Fibroblast of upper back skin (primary cell): ENCODE results near the gene CHMP4B.
"Not testable (repeated sequence)": the region's sequence is repeated elsewhere in the genome, so short reads cannot be mapped to it uniquely, and the experiment has no call there.

ENCODE experiments used
- DNase-seq: peaks from one replicate; pipeline ENCODE4 v3.0.0-alpha.2; 2013

CHMP4B gene

GRCh38 chr20:33790566-33790965 is 20.6 kb upstream of the CHMP4B start:
- no peak for DNase-seq

GRCh38 chr20:33791021-33791420 is 20.1 kb upstream of the CHMP4B start:
- DNase-seq = no peak

DNA sequence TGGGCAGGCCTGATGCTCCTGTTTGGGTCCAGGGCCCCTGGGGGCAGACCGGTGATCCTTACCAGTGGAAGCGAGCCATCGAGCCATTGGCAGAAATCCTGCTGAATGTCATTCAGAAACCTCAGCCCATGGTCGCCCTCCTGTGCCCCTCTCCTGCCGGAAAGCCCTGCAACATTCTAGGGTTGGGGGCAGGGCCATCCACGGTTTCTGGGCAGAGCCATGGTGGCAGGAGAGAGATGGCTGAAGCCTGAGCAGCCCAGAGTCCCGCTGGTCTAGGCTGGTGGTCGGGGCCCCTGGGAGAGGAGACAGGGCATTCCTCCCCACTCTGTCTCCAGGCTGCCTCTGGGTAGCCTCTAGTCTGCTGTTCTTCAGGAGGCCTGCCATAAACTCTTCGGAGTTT is 19.6 kb upstream of the CHMP4B start:
- no peak for DNase-seq

GRCh38 chr20:33791959-33792597 is 19.1 kb upstream of the CHMP4B start:
- peak; percentile 32 for DNase-seq

DNA sequence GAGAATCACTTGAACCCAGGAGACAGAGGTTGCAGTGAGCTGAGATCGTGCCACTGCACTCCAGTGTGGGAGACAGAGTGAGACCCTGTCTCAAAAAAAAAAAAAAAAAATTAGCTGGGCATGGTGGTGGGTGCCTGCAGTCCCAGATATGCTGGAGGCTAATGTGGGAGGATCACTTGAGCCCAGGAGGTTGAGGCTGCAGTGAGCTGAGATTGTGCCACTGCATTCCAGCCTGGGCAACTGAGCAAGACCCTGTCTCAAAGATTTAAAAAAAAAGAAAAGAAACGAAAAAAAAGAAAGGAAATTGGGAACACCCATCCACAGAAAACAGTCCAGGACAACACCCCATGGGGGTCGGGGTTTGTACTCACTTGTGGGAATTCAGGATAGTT is 18.6 kb upstream of the CHMP4B start:
- DNase-seq = not testable (repeated sequence)

- peak; percentile 48 for DNase-seq
These were observed 17.9 kb upstream of the CHMP4B start for GRCh38 chr20:33793011-33793931.

GRCh38 chr20:33796263-33796906 is 14.8 kb upstream of the CHMP4B start:
- no peak for DNase-seq

DNA sequence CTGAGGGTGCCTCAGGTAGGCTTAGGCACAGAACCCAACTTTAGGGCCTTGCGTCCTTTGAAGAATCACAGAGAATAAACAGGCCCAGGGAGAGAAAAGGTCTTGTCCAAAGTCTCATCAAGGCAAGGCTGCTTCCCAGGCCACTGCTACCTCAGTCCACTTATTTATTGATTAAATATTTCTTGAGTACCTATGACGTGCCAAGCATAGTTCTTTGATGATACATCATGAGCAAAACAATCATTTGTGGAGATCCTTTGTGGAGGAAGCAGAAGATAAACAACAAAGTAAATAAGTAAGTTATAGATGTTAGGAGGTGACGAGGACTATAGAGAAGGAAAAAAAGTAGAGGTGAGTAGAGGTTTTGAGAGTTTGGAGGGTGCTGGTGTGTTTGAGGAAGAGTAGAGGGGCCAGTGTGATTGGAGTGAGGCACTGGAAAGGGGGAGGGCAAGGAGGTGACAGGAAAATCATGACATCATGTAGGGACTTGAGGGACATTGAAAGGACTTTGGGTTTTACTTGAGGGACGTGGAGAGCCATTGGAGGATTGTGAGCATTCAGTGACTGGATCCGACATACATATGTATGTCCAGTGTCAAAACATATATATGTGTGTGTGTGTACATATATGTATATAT is 14.1 kb upstream of the CHMP4B start:
- DNase-seq = no peak

- no peak for DNase-seq
These were observed 12.7 kb upstream of the CHMP4B start for GRCh38 chr20:33798444-33798843.

DNA sequence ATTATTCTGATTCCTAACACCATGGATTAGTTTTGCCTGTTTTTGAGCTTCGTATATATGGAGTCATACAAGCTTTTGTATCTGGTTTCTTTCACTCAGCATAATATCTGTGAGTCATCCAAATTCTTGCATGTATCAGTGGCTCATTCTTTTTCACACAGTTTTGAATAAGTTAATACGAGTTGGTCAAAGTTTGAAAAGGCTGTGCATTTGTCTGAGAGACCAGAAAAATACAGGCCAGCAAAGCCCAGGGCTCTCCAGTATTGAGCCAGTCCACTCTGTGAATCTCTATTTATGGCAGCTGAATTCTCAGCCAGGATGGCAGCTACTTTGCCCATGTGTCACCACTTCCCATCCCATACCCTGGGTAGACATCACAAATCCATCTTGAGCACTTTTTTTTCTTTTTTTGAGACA is 7.2 kb upstream of the CHMP4B start:
- peak; percentile 78 for DNase-seq

DNA sequence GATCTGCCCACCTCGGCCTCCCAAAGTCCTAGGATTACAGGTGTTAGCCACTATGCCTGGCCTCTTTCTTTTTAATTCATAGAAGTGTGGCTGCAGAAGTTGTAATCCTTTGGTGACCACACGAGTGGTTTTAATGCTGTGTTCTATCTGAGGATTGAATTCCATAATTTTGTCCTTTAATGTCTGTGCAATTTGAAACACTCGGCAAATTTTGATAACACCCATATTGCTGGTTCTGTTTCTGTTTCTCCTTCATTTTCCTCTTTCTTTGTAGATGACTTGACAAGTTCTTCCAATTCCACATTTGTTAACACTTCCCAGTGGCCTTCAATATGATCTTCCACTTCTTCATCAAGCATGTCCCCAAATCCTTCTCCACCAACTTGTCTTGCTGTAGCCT is 2.8 kb upstream of the CHMP4B start:
- DNase-seq = no peak

DNA sequence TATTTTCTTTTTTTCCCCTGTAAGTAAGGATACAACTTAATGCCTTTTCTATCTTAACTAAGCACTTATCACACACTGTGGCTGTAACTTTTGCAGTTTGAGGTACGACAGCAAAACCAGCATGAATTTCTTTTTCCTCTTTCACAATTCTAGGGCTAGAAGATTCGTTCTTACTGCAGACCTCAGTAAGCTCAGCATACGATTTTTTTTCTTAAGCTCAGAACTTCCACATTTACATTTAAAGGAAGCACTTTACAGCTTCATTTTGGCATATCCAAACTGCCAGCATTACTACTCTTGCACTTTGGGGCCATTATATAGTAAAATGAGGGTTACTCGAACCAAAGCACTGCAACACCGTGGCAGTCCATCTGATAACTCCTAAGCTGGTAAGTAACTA is 889 bp upstream of the CHMP4B start:
- DNase-seq = no peak

GRCh38 chr20:33811776-33812151 is 616 bp downstream of the CHMP4B start:
- no peak for DNase-seq

GRCh38 chr20:33812152-33812849 is 1.2 kb downstream of the CHMP4B start:
- DNase-seq = peak; percentile 66

DNA sequence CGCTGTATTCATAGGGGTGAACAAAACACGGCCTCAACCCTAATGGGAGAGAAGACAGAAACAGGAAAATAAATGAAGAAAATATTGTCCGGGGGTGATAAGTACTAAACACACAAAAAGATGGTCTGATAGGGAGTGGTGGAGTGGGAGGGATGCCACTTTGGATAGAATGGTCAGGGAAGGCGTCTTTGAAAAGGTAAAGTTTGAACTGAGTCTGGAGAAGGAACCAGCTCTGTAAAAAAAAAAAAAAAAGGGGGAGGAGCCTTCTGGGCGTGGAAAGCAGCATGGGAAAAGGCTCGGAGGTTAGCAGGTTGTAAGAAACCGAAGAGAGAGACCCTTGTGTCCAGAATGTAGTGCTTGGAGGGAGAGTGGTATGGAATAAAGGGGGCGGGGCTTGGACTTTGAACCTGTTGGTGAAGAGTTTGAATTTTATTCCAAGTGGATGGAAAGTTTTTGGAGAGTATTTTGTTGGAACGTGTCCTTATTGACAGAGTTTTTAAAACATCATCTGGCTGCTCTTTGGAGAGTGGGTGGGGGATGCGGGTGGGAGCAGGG is 1.8 kb downstream of the CHMP4B start:
- DNase-seq = no peak

GRCh38 chr20:33814238-33814712 is 3.1 kb downstream of the CHMP4B start:
- DNase-seq = no peak

GRCh38 chr20:33815671-33816070 is 4.5 kb downstream of the CHMP4B start:
- no peak for DNase-seq

GRCh38 chr20:33816191-33816590 is 5.0 kb downstream of the CHMP4B start:
- no peak for DNase-seq

DNA sequence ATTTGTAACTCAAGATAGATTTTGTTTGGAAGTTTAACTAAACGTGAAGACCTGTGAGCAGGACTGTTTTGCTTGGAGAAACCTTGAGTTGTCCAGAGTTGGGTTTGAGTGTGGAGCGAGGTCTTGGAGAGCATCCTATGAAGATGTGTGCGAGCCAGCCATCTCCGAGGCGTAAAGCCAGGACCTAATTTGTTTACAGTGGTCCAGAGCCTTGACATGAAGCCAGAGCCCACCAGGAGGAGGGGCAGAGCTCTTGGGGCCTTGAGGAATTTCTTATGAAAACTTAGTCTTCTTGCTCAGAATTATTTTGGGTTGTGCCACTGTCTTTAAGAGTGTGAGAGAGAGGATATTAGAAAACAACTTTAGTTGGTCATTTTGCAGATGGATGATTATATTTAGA is 6.3 kb downstream of the CHMP4B start:
- no peak for DNase-seq

GRCh38 chr20:33819456-33819855 is 8.3 kb downstream of the CHMP4B start:
- DNase-seq = no peak

- DNase-seq = no peak
These were observed 9.2 kb downstream of the CHMP4B start for GRCh38 chr20:33820362-33820761.

- no peak for DNase-seq
These were observed 10.2 kb downstream of the CHMP4B start for GRCh38 chr20:33821270-33821836.
